Stimulated activated CD4-positive, alpha-beta T cell treated with anti-CD3 and anti-CD28 coated beads, Interleukin-1b, Interleukin-23, amount 100 ng/mL, for 4 hours (primary cell): ENCODE data around the gene CLCN6.
A peak's percentile ranks its signal among the peaks of the same experiment; 100 is the strongest.

Experiments used
- DNase-seq, 2 donors: peaks; one replicate each; pipeline ENCODE4 v3.0.0-alpha.2; 2020; ENCODE audit warnings: low read depth in 2 of 2

Gene CLCN6

GRCh38 chr1:11825131-11825530, 19.1 kb downstream of the CLCN6 start:
- no peak for DNase-seq

GRCh38 chr1:11826946-11827345, 21.0 kb downstream of the CLCN6 start:
- no peak for DNase-seq

GRCh38 chr1:11828511-11828910, 22.5 kb downstream of the CLCN6 start:
- DNase-seq: no peak

GRCh38 chr1:11831945-11832725, 26.1 kb downstream of the CLCN6 start:
- DNase-seq: no peak

- no peak for DNase-seq
Measured at GRCh38 chr1:11833497-11833896, 27.5 kb downstream of the CLCN6 start.

GRCh38 chr1:11833900-11834299, 27.9 kb downstream of the CLCN6 start:
- no peak for DNase-seq

GRCh38 chr1:11835441-11836225, 29.6 kb downstream of the CLCN6 start:
- DNase-seq: no peak

- no peak for DNase-seq
Measured at GRCh38 chr1:11836955-11837766, 31.2 kb downstream of the CLCN6 start.

- DNase-seq: no peak
Measured at GRCh38 chr1:11837767-11838348, 31.9 kb downstream of the CLCN6 start.

GRCh38 chr1:11838349-11839272, 32.6 kb downstream of the CLCN6 start:
- peak; percentile 67 to 70 for DNase-seq

GRCh38 chr1:11839727-11840705, 34.0 kb downstream of the CLCN6 start:
- no peak for DNase-seq

GRCh38 chr1:11841245-11842153, 35.5 kb downstream of the CLCN6 start:
- DNase-seq: no peak

- DNase-seq: no peak
Measured at GRCh38 chr1:11842154-11843041, 36.4 kb downstream of the CLCN6 start.

GRCh38 chr1:11845641-11846335, 39.8 kb downstream of the CLCN6 start:
- no peak for DNase-seq

- DNase-seq: no peak
Measured at GRCh38 chr1:11847667-11848372, 41.8 kb downstream of the CLCN6 start, which contains the start of gene NPPA. Gene NPPA, minus strand, starts transcription at chr1:11847783. Its CDS starts 99 bp downstream, at chr1:11847684.

GRCh38 chr1:11848373-11848700, 42.3 kb downstream of the CLCN6 start:
- no peak for DNase-seq
